ENCODE results near the gene POLD4.

GRCh38 chr11:67356387-67356863, 3.1 kb upstream of the POLD4 start:
- TF ChIP-seq CTCF (IDR thresholded peaks at IDR 0.05) = no peak
- TF ChIP-seq POLR2A (IDR thresholded peaks at IDR 0.05) = no peak
